Right forelimb (tissue), 1 donor: ENCODE data around the gene TANGO6.
A peak's percentile ranks its signal among the peaks of the same experiment; 100 is the strongest.
"Not testable (repeated sequence)": the region's sequence is repeated elsewhere in the genome, so short reads cannot be mapped to it uniquely, and the experiment has no call there.

ENCODE experiments used
- DNase-seq: peaks from one replicate; pipeline ENCODE4 v3.0.0-alpha.2; 2018

The TANGO6 gene

DNA sequence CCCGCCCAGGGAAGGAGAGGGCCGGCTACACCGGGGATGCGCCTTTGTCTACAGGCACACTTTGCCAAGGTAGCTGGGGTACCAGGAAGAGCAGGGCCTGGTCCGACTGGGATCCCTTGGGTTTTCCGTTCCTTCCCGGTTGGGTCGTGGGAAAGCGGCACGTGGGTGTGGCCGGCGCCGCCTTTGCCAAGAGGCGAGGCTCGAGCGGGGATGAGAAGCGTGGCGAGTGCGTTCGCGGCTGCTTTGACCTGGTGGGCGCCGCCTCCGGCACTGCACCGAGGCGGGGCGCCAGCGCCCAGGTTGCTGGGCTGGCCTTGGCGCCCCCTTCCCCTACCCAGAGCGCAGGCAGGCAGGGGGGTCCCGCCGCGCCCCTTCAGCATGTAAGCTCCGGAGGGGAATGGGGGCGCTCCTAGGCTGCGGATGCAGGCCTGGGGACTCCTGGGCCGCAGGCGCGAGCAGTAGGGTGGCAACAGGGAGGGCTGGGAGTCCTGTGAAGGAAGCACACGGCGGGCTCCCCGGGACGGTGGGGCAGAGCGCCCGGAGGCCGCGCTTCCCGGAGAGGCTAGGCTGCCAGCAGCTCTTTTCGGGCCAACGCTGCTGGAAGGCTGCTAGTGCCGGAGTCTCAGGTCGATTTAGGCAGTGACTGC is 264.1 kb downstream of the TANGO6 start:
- peak; percentile 63 for DNase-seq

DNA sequence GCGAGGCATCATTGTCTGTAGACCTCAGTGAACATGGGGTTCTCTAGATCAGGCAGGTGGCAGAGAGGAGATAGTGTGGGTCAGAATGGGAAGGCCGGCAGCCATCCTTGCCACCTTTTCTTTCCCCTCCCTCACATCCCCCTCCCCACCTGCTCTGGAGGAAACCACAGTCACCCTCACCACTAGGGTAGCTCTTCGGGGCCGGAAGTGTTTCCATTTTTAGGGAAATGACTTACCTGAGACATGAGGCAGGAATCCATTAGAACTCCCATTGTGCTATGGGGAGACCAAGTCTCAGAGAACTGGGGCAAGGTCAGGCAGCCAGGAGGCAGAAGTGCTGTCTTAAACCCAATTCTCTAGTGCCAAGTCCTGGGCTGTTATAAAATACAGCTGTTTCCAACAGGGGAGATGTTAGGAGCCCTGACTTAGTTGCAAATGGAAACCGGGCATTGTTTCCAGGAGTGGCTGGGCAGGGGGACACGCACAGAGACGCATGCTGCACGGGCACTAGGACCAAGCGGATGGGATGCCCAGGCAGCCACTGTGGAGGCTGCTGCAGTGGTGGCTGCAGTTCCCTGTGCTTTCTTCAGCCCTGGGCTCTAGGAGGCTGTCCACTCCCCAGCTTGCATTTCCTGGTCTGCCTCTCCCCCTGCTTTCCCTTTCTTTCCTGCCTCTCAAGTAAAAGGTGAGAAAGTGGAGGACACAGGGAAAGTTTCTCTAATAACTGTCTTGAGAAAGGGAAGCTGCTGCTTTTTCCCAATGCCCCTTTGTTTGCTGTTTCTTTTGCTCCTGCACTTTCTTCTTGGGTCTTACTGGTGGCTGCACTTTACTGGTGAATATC is 265.0 kb downstream of the TANGO6 start:
- DNase-seq = no peak

GRCh38 chr16:69108905-69109252 is 265.5 kb downstream of the TANGO6 start:
- DNase-seq = no peak

- DNase-seq = no peak
Measured at GRCh38 chr16:69109486-69110270, 266.3 kb downstream of the TANGO6 start.

GRCh38 chr16:69110406-69110805 is 267.1 kb downstream of the TANGO6 start:
- no peak for DNase-seq

- no peak for DNase-seq
Measured at GRCh38 chr16:69111216-69111875, 268.0 kb downstream of the TANGO6 start.

GRCh38 chr16:69111876-69112230 is 268.5 kb downstream of the TANGO6 start:
- DNase-seq = no peak

GRCh38 chr16:69112285-69113129 is 269.2 kb downstream of the TANGO6 start:
- DNase-seq = no peak

DNA sequence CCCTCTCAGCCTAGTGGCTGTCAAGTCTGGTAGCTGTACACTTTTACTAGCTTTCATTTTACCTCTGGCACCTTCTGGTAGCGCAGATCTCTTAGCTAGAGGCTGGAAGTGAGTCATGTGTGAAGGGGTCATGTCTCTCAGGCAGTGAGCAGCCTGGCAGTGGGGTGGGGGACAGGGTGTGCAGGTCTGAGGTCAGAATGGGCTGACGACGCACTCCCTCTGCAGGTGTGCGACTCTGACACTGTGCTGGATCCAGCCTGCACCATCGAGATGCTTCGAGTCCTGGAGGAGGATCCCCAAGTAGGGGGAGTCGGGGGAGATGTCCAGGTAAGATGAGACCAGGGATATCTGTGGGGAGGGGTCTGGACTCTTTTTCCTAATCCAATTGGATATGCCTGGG is 269.9 kb downstream of the TANGO6 start:
- no peak for DNase-seq

DNA sequence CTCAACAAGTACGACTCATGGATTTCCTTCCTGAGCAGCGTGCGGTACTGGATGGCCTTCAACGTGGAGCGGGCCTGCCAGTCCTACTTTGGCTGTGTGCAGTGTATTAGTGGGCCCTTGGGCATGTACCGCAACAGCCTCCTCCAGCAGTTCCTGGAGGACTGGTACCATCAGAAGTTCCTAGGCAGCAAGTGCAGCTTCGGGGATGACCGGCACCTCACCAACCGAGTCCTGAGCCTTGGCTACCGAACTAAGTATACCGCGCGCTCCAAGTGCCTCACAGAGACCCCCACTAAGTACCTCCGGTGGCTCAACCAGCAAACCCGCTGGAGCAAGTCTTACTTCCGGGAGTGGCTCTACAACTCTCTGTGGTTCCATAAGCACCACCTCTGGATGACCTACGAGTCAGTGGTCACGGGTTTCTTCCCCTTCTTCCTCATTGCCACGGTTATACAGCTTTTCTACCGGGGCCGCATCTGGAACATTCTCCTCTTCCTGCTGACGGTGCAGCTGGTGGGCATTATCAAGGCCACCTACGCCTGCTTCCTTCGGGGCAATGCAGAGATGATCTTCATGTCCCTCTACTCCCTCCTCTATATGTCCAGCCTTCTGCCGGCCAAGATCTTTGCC is 271.1 kb downstream of the TANGO6 start:
- DNase-seq = no peak

GRCh38 chr16:69114976-69115355 is 271.6 kb downstream of the TANGO6 start:
- DNase-seq = no peak

- no peak for DNase-seq
Measured at GRCh38 chr16:69115361-69115760, 272.0 kb downstream of the TANGO6 start.

GRCh38 chr16:69115837-69116236 is 272.5 kb downstream of the TANGO6 start:
- no peak for DNase-seq

DNA sequence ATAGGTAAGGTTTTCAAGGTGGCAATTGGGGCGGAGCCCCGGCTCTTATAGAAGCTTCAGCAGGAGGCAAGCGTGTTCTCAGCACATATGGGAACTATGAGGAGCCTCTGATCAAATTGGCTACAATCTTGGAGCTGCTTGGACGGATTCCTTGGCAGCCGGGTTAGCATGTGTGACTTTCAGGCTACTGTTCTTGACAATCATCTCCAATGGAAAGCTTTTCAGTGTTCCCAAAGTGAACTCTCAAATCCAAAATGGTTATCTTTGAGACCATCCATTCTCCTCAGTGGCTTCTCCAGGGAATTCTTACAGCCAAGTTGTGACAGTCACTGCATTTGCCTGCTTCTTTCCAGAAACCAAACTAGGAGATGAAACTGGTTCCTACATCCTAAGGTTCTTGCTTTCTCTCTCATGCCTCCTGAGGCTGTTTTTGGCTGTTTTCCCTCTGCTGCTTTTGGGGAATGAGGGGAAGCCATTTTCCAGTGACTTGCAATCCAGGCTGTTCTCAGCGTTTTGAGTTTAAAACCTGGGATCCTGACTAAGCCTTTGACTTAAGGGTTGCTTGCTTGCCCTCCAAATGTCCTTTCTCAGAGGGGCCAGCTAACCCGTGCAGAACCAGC is 273.0 kb downstream of the TANGO6 start:
- no peak for DNase-seq

DNA sequence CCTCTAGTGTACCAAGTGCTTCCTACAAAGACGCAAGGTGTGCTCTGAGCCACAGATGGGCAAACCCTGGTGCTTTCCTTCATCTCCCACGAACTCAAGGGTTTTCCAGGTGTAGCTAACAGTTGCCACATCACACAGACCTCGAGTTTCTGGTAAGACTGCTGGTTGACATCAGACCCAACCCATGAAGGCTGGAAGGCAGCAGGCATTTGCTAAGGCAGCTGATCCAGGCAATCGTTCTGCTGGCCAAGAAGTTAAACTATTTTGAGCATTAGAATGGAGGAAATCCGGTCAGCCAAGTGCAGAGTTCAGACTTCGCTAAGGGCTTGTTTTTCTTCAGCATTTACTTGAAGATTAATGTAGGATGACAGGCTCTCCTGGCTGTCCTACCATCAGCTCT is 273.6 kb downstream of the TANGO6 start:
- DNase-seq = no peak

DNA sequence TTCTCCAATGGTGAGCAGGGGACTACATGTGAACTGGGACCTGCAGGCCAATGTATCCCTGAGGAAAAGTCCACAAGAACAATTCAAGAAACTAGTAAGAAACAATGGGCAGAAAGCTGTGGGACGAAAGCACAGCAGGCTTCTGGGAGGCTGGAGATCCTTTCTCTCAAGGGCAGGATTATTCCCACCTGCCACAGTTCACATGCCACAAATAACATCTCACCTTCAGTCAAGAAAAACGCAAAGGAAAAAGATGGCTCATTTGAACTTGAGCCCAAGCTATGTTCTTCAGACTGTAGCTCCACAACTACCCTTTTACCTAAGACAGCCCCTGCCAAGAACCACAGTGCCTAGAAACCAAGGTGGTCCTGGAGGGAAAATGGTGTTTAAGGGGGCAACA is 275.1 kb downstream of the TANGO6 start:
- no peak for DNase-seq

DNA sequence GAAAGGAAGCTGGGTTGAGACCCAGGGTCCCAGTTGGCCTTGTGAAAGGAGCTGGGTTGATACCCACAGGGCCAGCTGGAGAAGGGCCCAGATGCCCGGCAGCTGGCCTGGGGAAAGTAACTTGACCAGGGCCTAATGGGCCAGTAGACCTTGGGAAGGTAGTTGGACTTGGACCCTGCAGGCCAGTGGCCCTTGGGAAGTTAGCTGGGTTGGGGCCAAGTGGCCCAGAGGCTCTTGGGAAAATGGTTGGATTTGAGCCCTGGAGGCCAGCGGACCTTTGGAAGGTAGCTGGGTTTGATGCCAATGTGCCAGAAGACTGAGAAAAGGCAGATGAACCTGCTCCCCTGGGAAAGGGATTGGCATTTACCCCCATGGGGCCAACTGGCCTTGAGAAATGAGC is 275.7 kb downstream of the TANGO6 start:
- DNase-seq = no peak

- no peak for DNase-seq
Measured at GRCh38 chr16:69119536-69119935, 276.2 kb downstream of the TANGO6 start.

GRCh38 chr16:69120096-69120664 is 276.8 kb downstream of the TANGO6 start:
- DNase-seq = no peak

DNA sequence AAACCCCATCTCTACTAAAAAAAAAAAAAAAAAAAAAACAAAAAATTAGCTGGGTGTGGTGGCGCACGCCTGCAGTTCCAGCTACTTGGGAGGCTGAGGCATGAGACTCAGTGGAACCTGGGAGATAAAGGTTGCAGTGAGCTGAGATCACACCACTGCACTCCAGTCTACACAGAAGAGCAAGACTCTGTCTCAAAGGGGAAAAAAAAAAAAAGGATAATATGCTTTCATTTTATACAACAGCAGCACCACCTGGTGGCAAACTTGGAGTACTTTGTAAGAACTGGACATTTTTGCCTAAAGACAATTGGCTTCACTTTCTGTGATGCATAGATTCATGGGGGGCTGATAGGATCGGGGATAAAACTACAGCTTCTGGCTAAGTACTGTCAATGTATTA is 280.6 kb downstream of the TANGO6 start:
- DNase-seq = no peak

GRCh38 chr16:69124406-69124805 is 281.1 kb downstream of the TANGO6 start:
- not testable (repeated sequence) for DNase-seq
